NCI-H510A (cell line): ENCODE results near the gene SNRNP48.

ENCODE experiments used
- DNase-seq: peaks from one replicate; lab custom pipeline; 2025; lab: John Stamatoyannopoulos, UW

Gene SNRNP48

GRCh38 chr6:7559651-7560385 lies 30.2 kb upstream of the SNRNP48 start:
- no peak for DNase-seq

- DNase-seq, result peak; percentile 58
Measured at GRCh38 chr6:7561153-7561964, 28.6 kb upstream of the SNRNP48 start.

GRCh38 chr6:7562769-7563168 lies 27.2 kb upstream of the SNRNP48 start:
- DNase-seq, result no peak

DNA sequence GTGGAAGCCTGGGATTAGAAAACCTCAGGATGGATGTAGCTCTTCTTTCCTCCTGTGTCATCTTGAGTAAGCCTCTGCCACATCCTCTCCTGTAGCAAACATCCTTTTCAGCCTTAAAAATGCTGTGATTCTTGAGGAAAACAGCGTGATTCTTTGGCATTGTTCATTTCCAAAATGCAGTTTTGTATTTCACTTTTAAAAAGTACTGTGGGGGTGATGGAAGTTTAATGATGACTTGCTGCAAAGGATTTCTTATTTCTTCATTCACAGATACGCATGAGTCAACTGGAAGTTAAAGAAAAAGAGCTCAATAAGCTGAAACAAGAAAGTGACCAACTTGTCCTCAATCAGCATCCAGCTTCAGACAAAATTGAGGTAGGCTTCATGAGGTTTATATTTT lies 23.9 kb upstream of the SNRNP48 start:
- DNase-seq, result no peak

DNA sequence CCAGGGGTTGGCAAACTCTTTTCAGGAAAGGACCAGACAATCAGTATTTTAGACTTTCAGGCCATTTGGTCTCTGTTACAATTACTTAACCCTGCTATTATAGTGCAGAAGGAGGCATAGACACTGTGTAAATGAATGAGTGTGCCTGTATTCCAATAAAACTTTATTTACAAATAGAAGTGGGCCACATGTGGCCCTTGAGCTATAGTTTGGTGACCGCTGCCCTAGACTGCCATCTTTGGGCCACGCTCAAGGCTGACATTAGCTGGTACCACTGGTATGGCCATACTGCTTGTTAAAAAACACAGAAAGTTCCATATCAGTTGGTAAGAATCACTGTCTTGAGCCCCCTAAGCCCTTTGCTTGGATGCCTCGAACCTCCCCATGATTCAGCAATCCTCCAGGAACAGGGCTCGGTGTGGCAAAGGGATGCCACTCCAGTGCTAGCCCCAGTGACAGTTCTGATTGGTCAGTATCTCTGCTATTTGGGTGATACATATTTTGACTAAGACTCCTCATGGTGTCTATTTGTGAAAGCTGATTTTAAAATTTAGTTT lies 23.3 kb upstream of the SNRNP48 start:
- no peak for DNase-seq

GRCh38 chr6:7568021-7568420 lies 22.0 kb upstream of the SNRNP48 start:
- DNase-seq, result no peak

DNA sequence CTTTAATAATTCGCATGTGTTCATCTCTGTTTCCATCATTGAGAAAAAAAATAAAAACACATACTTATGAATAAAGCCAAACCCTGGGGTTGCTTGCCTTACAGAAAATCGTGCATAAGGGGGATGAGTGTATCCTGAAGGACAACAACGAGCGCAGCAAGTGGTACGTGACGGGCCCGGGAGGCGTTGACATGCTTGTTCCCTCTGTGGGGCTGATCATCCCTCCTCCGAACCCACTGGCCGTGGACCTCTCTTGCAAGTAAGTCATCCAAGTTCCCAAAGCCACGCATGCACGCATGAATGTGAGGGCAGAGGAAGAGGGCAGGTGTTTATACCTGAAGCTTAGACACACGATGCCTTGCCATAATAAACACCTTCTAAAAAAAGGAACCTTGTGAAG lies 20.9 kb upstream of the SNRNP48 start:
- DNase-seq, result no peak

DNA sequence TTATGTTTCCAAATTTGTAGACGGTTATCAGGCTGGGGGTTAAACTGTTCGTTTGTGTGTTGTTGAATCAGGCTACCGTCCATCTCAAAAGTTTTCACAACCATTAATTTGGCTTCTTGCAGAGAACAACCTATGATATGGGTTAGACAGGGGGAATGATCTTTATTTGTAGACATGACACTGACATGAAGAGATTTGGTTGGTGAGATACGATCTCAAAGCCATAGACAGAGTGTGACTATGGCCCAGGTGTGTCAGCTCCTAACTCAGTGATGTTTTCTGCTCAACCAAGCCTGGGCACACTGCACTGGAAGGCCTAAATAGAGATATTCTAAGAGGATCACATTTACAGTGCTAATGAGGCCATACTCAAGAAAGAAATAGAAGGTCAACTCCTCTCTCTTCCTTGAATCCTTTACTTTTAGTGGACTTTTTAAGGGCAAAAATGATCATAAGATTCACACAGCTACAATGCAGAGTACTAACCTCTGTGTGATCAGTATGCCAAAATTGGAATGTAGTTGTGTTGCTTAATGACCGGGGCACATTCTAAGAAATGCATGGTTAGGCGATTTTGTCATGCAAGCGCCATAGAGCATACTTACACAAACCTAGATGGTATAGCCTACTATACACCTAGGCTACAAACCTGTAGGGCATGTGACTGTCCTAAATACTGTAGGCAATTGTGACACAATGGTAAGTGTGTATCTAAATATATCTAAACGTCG lies 17.6 kb upstream of the SNRNP48 start:
- DNase-seq, result no peak

DNA sequence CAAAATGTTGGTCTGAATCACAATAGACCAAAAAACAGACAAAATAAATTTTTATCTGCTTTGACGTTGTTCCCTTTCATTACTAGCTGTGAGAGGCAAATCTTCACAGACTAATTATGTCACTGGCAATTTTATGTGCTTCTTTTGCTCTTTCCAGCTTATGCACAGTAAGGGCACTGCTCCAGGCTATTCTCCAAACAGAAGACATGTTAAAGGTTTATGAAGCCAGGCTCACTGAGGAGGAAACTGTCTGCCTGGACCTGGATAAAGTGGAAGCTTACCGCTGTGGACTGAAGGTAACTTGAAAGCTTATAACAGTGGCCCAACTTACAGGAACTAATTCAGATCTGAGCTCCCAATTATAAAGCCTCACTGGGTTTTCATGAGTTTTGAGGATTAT lies 15.5 kb upstream of the SNRNP48 start:
- no peak for DNase-seq

DNA sequence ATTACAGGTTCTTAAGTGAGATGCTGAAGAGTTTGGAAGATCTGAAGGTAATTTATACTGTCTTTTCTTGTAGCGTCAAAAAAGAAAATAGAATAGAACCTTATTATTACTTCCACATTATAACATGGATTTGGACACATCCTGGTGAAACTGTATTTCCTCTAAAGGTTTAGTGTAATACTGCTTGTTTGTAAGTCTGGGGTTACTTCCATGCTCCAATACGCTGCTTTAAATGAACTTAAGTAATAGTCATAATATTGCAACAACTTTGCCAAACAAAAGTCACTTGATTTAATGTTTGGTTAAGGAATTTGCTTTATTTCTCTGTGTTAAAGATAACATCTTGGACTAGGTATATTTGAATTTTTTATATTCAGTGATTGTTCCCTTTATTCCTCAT lies 11.5 kb upstream of the SNRNP48 start:
- DNase-seq, result no peak

GRCh38 chr6:7578931-7579330 lies 11.1 kb upstream of the SNRNP48 start:
- DNase-seq, result no peak

- no peak for DNase-seq
Measured at GRCh38 chr6:7579851-7580250, 10.1 kb upstream of the SNRNP48 start.

- no peak for DNase-seq
Measured at GRCh38 chr6:7580537-7580926, 9.5 kb upstream of the SNRNP48 start.

GRCh38 chr6:7580927-7581618 lies 8.9 kb upstream of the SNRNP48 start:
- no peak for DNase-seq

GRCh38 chr6:7585287-7585930 lies 4.6 kb upstream of the SNRNP48 start:
- DNase-seq, result no peak

DNA sequence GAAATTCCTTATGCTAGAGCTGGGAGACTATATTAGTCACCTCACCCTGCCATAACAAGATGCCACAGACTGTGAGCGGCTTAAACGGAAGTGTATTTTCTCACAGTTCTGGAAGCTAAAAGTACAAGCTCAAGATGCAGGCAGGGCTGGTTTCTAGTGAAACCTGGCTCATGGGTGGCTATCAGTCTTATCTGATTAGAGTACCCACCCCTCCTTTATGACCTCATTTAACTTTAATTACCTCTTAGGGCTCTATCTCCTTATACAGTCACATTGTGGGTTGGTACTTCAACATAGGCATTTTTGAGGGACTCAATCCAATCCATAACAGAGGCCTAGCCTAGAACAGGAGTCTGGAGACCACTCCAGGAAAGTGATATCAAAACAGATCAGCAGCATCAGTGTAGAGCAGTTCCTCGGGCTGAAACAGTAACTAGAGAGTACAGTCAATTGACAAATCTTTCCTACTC lies 2.3 kb upstream of the SNRNP48 start:
- no peak for DNase-seq

- no peak for DNase-seq
Measured at GRCh38 chr6:7588506-7588905, 1.5 kb upstream of the SNRNP48 start.

- no peak for DNase-seq
Measured at GRCh38 chr6:7589221-7589620, 777 bp upstream of the SNRNP48 start.

GRCh38 chr6:7590918-7591302 lies 912 bp downstream of the SNRNP48 start:
- no peak for DNase-seq

GRCh38 chr6:7591770-7592169 lies 1.8 kb downstream of the SNRNP48 start:
- no peak for DNase-seq

- no peak for DNase-seq
Measured at GRCh38 chr6:7593229-7593628, 3.2 kb downstream of the SNRNP48 start.
